AG08395 (cell line): ENCODE data around the gene LIPH.
"Not testable (repeated sequence)": the region's sequence is repeated elsewhere in the genome, so short reads cannot be mapped to it uniquely, and the experiment has no call there.

Experiments
- DNase-seq: peaks from one replicate; pipeline ENCODE4 v3.0.0; 2012; ENCODE audit warnings: mixed read lengths, low spot score

The LIPH gene

DNA sequence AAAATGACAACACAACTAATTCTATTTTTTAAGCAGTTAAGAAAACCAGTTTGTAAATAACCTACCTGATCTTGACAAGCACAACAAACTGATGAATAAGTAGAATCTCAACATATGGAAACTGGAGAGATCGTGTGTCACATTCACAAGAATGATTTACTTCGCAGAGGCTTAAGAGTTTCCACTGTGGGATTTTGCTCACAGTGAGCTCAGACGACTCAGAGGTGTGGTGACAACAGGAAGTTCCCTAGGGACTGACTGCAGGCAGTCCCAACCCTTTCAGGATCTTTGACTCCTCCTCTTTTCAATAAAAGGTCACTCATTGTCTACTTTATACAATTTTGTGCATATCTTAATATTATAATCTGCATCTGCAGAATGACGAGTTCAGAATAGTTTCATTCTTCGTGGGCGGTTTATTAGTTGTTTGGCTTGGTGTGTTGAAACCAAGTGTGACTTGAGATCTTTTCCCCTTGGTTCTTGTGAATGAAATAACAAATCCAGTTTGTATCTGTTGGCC is at the start of gene LIPH:
LIPH (minus strand) TSS at position 231 of the 520 bp plus-strand sequence; CDS start at position 114, 117 bp downstream.
- DNase-seq, result peak; percentile 15

- no peak for DNase-seq
Measured at GRCh38 chr3:185595526-185595925, 43.1 kb upstream of the LIPH start.

DNA sequence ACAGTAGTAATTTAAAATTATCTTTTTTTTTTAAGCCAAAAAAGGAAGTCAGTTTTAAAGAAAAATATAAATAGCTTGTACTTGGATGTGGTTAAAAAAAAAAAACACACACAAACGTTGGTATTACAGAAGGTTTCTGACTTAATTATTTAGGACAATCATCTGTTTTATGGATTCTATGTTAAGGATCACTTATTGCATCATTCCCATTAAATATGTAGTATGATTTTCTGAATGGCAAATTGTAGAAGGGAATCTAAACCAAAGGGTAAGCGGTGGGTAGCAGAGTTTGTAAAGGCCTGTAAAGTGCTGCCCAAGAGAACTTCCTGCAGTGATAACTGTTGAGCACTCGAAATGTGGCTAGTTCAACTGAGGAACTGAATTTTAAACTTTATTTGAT is 41.7 kb upstream of the LIPH start:
- no peak for DNase-seq

DNA sequence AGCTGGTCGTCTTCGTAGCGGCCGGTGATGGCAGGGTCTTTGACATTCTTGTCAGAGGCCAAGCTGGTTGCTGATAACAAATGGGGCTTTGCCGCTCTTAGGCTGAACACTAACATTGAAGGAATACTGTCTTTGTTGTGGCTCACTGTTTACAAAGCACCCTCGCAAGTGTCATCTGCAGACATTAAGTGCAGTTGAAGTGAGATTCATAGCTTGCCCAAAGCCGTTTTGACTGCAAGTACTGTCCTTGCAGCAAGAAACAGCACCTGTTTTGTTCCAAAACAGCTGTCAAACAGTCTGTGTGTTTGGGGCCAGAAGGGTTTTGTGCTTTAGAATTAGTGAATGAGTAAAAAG is 34.3 kb upstream of the LIPH start:
- DNase-seq, result no peak

GRCh38 chr3:185585859-185586685 is 33.7 kb upstream of the LIPH start, which contains the start of gene SENP2:
SENP2 (plus strand) TSS chr3:185586295; CDS start chr3:185586414, 119 bp downstream.
- DNase-seq, result peak; percentile 99

- no peak for DNase-seq
Measured at GRCh38 chr3:185585518-185585858, 33.1 kb upstream of the LIPH start.

DNA sequence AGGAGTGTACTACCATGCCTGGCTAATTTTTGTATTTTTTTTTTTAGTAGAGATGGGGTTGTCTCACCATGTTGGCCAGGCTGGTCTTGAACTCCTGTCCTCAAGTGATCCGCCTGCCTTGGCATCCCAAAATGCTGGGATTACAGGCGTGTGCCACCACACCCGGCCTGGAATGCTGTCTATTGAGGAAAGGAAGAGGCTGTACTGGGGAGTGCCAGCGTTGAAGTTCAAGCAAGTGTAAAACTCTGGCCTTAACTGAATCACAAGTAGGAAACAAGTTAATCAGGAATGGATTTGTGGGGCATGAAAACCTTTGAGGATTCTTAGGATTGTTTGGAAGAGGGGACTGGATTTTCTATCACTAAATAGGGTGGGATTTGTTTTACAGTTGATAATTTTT is 32.3 kb upstream of the LIPH start:
- DNase-seq, result no peak

DNA sequence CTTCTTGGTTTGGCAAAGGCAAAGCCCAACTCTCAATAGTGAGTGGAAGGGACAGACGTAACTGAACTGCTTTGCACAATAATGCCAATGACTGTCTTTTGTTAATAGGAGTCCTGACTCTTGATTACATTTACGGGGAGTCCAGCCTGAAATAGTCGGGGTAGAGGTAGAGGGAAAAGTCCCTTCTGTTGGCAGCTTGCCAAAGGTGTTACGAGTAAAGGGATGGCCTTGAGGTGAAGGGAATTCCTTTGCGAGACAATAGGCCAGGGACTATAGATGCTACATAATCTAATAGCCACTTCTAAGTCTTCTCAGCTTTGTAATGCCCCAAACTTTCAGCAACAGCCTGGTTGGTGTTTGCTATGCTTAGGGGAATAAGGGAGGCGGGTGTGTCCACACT is 31.5 kb upstream of the LIPH start:
- no peak for DNase-seq

DNA sequence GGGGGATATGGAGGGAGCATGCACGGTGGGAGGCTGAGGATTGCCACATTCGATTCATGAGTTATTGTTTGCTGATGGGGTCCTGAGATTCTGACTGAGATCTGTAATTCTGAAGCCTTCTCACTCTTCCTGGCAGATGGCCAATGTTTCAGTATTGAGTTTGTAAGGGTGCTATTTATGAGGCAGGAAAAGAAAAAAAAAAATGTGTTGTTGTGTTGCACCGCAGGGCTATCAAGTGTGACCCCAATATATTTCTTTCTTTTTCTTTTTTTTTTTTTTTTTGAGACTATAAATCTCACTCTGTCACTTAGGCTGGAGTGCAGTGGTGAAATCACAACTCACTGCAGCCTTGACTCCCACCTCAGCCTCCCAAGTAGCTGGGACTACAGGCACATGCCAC is 30.5 kb upstream of the LIPH start:
- no peak for DNase-seq

DNA sequence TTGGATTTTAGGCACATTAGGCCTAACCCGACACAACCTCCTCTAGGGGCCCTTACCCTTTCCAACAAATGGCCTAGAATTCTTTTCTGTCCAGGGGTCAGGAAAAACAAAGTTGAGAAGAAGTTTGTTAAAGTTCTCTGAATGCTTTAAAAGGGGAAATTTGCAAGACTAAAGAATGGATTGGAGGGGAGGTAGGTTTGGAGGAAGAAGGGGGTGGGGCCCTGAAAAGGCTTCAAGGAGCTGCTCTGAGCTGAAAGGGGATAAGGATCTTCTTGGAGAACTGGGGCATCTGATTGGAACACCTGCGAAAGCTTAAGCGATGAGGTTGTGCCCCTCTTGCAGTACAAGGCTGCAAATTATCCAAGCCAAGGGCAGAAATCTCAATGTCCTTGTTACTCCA is 29.8 kb upstream of the LIPH start:
- no peak for DNase-seq

GRCh38 chr3:185575108-185575869 is 22.9 kb upstream of the LIPH start:
- peak; percentile 33 for DNase-seq

- DNase-seq, result no peak
Measured at GRCh38 chr3:185572183-185572582, 19.8 kb upstream of the LIPH start.

DNA sequence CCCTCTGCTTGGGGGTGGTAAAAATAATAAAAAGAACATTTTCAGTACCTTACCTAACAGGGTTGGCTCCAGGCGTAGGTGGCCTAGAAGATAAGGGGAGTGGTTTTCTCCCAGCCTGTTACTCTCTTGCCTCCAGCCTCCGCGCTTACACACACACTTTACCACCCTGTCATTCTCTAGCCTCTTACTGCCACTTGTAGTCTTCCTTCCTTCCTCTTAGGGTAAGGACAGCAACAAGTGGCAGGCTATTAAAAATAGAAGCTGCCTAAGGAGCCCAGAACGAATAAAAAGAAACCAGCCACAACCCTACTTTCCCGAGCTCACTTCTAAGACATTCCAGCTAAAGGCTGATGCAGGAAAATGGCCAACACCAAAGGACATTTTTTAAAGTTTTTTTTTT is 9.6 kb upstream of the LIPH start:
- DNase-seq, result no peak

- no peak for DNase-seq
Measured at GRCh38 chr3:185561374-185561943, 9.1 kb upstream of the LIPH start.

- no peak for DNase-seq
Measured at GRCh38 chr3:185560676-185561075, 8.3 kb upstream of the LIPH start.

- no peak for DNase-seq
Measured at GRCh38 chr3:185559706-185560090, 7.3 kb upstream of the LIPH start.

DNA sequence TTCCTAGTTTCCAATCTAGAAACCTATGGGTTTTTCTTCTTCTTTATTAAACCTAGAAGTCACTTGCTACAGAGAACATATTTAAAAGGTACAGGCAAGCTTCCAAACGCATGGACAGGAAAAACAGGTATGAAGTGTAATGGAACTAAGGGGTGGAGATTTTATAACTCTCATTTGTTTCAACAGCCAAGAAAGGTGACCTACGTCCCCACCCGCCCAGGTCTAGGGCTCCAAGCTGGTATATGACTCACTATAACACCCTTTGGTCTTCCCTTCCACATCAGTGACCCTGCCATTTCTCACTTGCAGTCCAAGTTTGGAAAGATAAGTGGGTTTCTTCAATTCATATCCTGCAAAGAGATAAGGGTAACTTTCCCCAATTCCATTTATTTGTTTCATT is 6.0 kb upstream of the LIPH start:
- no peak for DNase-seq

DNA sequence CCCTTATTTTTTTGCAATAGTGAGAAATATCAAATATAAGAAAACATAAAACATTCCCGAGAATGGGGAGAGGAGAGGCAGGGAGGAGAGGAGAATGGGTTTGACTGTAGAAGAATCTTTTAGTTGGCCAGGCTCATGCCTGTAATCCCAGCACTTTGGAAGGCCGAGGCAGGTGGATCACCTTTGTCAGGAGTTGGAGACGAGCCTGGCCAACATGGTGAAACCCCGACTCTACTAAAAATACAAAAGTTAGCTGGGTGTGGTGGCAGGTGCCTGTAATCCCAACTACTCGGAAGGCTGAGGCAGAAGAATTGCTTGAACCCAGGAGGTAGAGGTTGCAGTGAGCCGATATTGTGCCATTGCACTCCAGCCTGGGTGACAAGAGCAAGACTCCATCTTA is 4.3 kb upstream of the LIPH start:
- not testable (repeated sequence) for DNase-seq

GRCh38 chr3:185555860-185556347 is 3.5 kb upstream of the LIPH start:
- no peak for DNase-seq

GRCh38 chr3:185555101-185555501 is 2.7 kb upstream of the LIPH start:
- DNase-seq, result no peak

DNA sequence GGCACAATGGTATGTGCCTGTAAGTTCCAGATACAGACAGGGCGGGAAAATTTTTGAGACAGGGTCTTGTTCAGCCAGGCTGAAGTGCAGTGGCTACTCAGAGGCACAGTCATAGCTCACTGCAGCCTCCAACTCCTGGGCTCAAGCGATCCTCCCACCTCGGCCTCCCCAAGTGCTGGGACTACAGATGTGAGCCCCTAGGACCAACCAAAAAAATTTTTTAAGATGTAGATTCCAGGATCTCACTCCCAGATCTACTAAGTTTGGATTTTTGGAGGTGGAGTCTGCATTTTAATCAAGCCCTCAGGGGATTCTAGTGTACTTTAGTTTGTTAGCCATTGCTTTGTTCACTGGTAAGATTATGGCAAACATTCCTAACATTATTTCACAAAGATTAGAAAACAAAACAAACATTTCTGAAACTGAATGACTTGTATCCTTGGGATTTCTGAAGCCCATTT is 2.7 kb downstream of the LIPH start:
- DNase-seq, result no peak

- DNase-seq, result peak; percentile 97
Measured at GRCh38 chr3:185549122-185549521, 3.3 kb downstream of the LIPH start.

DNA sequence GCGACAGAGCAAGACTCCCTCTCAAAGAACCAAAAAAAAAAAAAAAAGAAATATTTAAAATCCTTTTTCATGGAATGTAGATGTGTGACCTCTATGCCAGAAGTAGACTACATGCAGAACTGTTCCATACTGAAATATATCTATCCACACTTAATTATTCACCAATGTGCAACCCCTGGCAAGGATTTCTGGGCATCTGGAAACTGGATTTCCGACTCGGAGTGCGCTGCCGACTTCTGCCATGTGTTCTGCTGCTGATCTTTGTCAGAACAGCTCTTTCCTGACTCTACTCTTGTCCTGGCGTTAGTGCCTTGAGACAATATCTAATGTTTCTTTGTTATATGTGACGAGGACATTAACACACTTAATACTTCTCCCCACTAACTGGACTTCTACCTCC is 11.7 kb downstream of the LIPH start:
- no peak for DNase-seq
